Psoas muscle (tissue), 8 donors: ENCODE results near the gene PDXDC1. TPM values are rescaled to one million over a fixed set of nuclear protein-coding genes. Genes with fewer than 3 reads are reported as not detected.
"Not testable (repeated sequence)": the region's sequence is repeated elsewhere in the genome, so short reads cannot be mapped to it uniquely, and the experiment has no call there.

Experiments
- ATAC-seq, 4 donors: fragments of 200-7000 bp; cut with Tn5 transposase; one replicate each; pipeline ENCODE4 v1.9.1; 2020; ENCODE audit warnings: moderate library complexity in 3 of 4, mild to moderate bottlenecking in 2 of 4
- DNase-seq, 2 donors: peaks; one replicate each; pipeline ENCODE4 v3.0.0-alpha.2; 2020
- H3K27ac ChIP-seq: fragments of 200-600 bp; one replicate; pipeline ENCODE4 v1.8.0; 2022
- H3K27me3 ChIP-seq, 3 donors: fragments of 200-600 bp in 1 of 3; one replicate each; pipeline versions ENCODE4 v1.6.1 to v1.8.0; 2013 to 2022; ENCODE audit warnings: low read length in 2 of 3, mild to moderate bottlenecking in 2 of 3, moderate library complexity in 1 of 3; ENCODE audit not compliant: insufficient read depth in 3 of 3
- H3K36me3 ChIP-seq, 2 donors: fragments of 200-600 bp in 1 of 2; one replicate each; pipeline versions ENCODE4 v1.6.1 to v1.8.0; 2013 to 2022; ENCODE audit warnings: low read depth in 1 of 2, mild to moderate bottlenecking in 1 of 2, moderate library complexity in 1 of 2; ENCODE audit not compliant: insufficient read depth in 1 of 2
- H3K4me1 ChIP-seq: fragments of 200-600 bp; one replicate; pipeline ENCODE4 v1.8.0; 2022
- H3K4me3 ChIP-seq: fragments of 200-600 bp; one replicate; pipeline ENCODE4 v1.8.0; 2022; ENCODE audit warnings: mild to moderate bottlenecking
- H3K9me3 ChIP-seq: fragments of 200-600 bp; one replicate; pipeline ENCODE4 v1.8.0; 2022
- WGBS, 3 donors: extraction: QIAGEN DNeasy Blood & Tissue Kit; methylation state at CpG; one replicate each; pipeline versions ENCODE4 v1.1.6 to v1.1.7; 2013; 5-methylcytosine and 5-hydroxymethylcytosine counted together
- intact Hi-C, 2 donors: fragments of 100-400 bp; cut with DNase I; formaldehyde crosslinking; loops; one replicate each; pipeline versions ENCODE4 v1.11.0 to v1.14.2; 2022
- polyA plus RNA-seq, 3 donors: library from polyadenylated mRNA; stranded (reverse); fragments of 200-250 nt; gene quantifications; one replicate each; pipeline ENCODE4 v1.2.3, GENCODE V29; 2013
- total RNA-seq, 4 donors: library from RNA; stranded (reverse); fragmentation: NEBNext Ultra II Directional in 2 of 4; extraction: Animal tissue kit (Norgen Biotek cat#: 25700) in 2 of 4; gene quantifications; one replicate each; pipeline versions ENCODE4 v1.2.1 to v1.2.4, GENCODE V29; 2021 to 2023
- donor health status: healthy with polysubstance abuse.
- donor health status: DM: no; HTN: no; CAD: no; lungs with moderate emphysema.
- donor health status: Bipolar disorder and iron deficiency.
- donor health status: healthy.
- donor health status: DM: yes; HTN: yes; CAD: no.
- donor health status: DM: no; HTN: no; CAD: no.
- donor health status: DM: no; HTN: no; CAD: no.
- donor health status: DM: yes; HTN: yes; CAD: no.

Gene PDXDC1
- total and polyA plus RNA-seq, 7 donors: 22.1 to 82.5 (median 52.3) TPM

DNA sequence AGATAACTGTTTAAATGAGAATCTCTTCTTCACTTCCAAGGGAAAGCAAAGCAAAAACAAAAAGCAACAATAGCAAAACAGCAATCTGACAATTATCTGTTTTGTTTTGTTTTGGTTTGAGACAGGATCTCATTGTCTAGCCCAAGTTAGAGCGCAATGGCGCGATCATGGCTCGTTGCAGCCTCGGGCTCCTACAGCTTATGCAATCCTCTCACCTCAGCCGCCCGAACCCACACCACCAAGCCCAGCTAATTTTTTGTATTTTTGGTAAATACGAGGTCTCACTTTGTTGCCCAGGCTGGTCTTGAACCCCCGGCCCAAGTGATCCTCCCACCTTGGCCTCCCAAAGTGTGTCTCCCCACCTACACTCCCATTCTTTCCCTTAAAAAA lies 121.8 kb downstream of the PDXDC1 start:
- peaks cover 12% of the 10 kb centered on the region for H3K4me1 ChIP-seq
- H3K27ac ChIP-seq, H3K27me3 ChIP-seq, intact Hi-C loops, H3K4me3 ChIP-seq, DNase-seq, H3K9me3 ChIP-seq, ATAC-seq: not testable (repeated sequence)
- WGBS, 3 donors: 85 to 90% (median 86%) methylated on average over 8 to 9 of the region's 9 CpGs
- peaks cover 0 to 13% of the 10 kb centered on the region in 2 donors for H3K36me3 ChIP-seq

GRCh38 chr16:15099366-15099909 lies 124.6 kb downstream of the PDXDC1 start:
- H3K4me1 ChIP-seq, H3K4me3 ChIP-seq, H3K9me3 ChIP-seq, ATAC-seq, intact Hi-C loops, H3K27me3 ChIP-seq, H3K36me3 ChIP-seq, DNase-seq, H3K27ac ChIP-seq: not testable (repeated sequence)
- 45 to 63% (median 63%) methylated on average over 2 of the region's 2 CpGs for WGBS, 3 donors

GRCh38 chr16:15100372-15100987 lies 125.7 kb downstream of the PDXDC1 start:
- H3K27me3 ChIP-seq, H3K36me3 ChIP-seq, H3K27ac ChIP-seq, ATAC-seq, H3K9me3 ChIP-seq, intact Hi-C loops, H3K4me1 ChIP-seq, DNase-seq, H3K4me3 ChIP-seq: not testable (repeated sequence)
- WGBS, 3 donors: 71 to 76% (median 74%) methylated on average over 5 of the region's 5 CpGs

- 96 to 99% (median 98%) methylated on average over 12 to 30 of the region's 48 CpGs for WGBS, 3 donors
- DNase-seq: not testable (repeated sequence)
These were observed 153.0 kb downstream of the PDXDC1 start for GRCh38 chr16:15127641-15128425.

DNA sequence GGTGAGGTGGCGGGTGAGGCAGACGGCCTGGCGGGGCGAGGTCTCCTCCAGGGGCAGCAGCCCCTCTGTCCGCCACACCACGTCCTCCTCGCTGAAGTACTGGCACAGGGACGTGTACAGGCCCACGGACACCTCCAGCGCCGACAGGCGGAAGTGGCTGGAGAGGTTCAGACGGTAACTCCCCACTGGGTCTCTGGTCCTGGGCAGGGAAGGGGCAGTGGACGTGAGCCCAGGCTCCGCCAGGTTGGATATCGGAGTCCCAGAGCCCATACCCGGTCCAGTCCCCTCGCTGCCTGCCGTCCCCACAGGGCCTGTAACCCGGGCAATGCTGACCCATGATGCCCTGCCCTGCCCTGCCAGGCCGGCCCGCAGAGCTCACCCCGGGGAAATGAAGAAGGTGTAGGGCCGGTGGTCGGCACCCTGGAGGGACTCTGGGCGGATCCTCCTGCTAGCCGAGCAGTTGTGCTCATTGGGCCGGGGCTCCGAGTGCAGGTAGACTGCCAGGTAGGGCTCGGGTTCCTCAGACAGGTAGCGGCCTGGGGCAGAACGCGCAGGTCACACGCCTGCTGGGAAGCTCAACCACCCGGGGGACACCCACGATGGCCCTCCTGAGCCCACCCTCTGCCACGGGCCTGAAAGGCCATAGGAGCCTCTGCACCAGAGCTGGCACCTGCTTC lies 155.6 kb downstream of the PDXDC1 start:
- peaks cover 0 to 27% of the 10 kb centered on the region in 2 donors for H3K36me3 ChIP-seq
- H3K27me3 ChIP-seq, H3K27ac ChIP-seq, H3K4me3 ChIP-seq, intact Hi-C loops, H3K9me3 ChIP-seq, H3K4me1 ChIP-seq, ATAC-seq: not testable (repeated sequence)
- DNase-seq: peak in 1 of 2 donors; percentile 46
- WGBS, 3 donors: 89 to 94% (median 91%) methylated on average over 11 to 30 of the region's 37 CpGs

More at GRCh38 chr16:15127641-15128425, 153.0 kb downstream of the PDXDC1 start:
- H3K36me3 ChIP-seq: peaks cover 0 to 26% of the 10 kb centered on the region in 2 donors
- H3K4me1 ChIP-seq, H3K27ac ChIP-seq, intact Hi-C loops, H3K9me3 ChIP-seq, H3K27me3 ChIP-seq, ATAC-seq, H3K4me3 ChIP-seq: not testable (repeated sequence)

GRCh38 chr16:15130943-15131700 lies 156.3 kb downstream of the PDXDC1 start:
- H3K4me3 ChIP-seq, H3K9me3 ChIP-seq, H3K4me1 ChIP-seq, H3K27ac ChIP-seq, ATAC-seq, H3K27me3 ChIP-seq, intact Hi-C loops, DNase-seq: not testable (repeated sequence)
- peaks cover 0 to 27% of the 10 kb centered on the region in 2 donors for H3K36me3 ChIP-seq
- 93 to 95% (median 93%) methylated on average over 28 to 44 of the region's 51 CpGs for WGBS, 3 donors

DNA sequence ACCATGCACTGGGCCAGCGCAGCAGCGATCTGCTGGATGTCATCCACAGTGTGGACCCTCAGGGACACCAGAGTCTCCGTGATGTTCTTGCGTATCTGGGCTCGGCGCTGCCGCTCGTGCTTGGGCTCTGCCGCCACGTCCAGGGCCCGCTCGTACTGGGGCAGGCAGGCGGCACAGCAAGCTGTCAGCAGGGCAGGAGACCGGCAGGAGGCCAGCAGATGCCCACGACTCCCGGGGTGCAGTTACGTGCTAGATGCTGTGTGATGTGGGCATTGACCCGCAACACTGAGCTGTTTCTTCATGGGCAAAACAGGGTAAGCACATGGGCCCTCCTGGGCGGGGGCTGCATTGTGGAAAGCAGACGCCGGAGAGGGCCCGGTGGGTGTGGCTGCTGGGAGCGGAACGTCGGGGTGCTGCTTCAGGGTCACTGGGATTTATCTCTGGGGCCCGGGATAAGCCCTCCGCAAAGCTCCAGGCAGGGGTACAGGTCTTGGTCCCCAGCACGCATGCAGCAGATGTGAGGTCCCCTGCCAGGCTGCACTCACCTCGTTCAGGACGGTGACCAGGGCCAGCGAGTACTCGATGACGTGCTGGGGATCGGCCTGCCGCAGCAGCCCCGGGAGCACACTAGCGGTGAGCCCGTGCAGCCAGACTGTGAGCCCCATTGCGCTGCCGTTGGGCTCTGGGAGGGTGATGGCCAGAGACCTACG lies 158.0 kb downstream of the PDXDC1 start:
- H3K4me3 ChIP-seq, H3K4me1 ChIP-seq, ATAC-seq, intact Hi-C loops, DNase-seq, H3K9me3 ChIP-seq, H3K27me3 ChIP-seq, H3K27ac ChIP-seq: not testable (repeated sequence)
- WGBS, 3 donors: 94 to 95% (median 94%) methylated on average over 24 to 32 of the region's 41 CpGs
- peaks cover 0 to 20% of the 10 kb centered on the region in 2 donors for H3K36me3 ChIP-seq

DNA sequence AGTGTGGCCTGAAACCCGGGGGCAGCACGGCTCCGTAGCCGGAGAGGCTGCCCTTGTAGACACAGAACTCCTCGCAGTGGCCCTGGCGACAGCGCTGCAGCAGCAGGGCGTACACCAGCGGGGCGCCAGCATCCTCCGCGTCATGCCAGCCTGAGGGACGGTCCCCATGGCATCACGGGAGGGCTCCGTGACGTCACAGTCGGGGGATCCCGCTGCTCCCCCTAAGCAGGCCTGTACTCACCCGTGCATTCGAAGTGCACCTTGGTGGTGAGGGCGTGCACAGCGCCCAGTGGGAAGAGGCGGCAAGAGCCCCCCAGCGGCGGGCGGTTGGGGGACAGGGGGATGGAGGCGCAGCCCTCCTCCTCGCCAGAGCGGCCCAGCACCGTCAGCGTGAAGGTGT lies 158.7 kb downstream of the PDXDC1 start:
- H3K36me3 ChIP-seq: peaks cover 0 to 20% of the 10 kb centered on the region in 2 donors
- H3K27me3 ChIP-seq, DNase-seq, H3K9me3 ChIP-seq, H3K4me1 ChIP-seq, H3K27ac ChIP-seq, H3K4me3 ChIP-seq, ATAC-seq, intact Hi-C loops: not testable (repeated sequence)
- WGBS, 3 donors: 90 to 99% (median 94%) methylated on average over 11 to 17 of the region's 31 CpGs

DNA sequence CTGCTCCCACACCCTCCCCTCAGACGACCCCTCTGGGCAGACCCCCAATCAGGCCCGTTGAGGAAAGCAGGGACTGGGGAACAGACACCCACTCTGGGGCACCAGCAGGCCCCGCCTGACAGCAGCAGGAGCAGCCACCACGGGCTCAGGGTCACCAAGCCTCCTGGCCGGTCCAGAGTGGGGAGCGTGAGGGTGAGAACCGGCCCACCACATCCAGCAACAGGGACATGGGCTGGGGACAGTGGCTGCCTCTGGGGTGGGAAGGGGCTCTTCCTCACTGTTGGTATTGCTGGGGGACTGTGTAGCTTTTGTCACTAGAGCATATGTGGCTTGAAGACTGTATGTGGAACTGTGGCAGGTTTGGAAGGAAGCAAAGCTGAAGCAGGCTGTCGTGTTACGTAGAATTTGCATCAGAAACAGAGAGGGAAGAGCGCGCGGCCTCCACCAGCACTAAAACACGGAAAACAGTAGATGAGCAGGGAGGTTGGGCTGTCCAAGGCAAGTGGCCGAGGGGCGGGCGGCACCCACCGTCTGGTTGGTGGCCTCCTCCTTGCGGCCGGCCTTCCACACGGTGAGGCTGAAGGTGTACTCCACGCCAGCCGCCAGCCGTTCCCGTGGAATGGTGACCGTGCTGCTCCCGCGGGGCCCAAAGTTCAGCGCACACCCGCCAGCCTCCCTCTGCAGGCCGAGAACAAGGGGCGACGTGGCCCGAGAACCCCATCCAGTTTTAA lies 160.1 kb downstream of the PDXDC1 start:
- H3K4me1 ChIP-seq, H3K27me3 ChIP-seq, H3K9me3 ChIP-seq, H3K27ac ChIP-seq, H3K4me3 ChIP-seq, DNase-seq, intact Hi-C loops: not testable (repeated sequence)
- peaks cover 0 to 15% of the 10 kb centered on the region in 2 donors for H3K36me3 ChIP-seq
- 90 to 96% (median 95%) methylated on average over 6 to 18 of the region's 33 CpGs for WGBS, 3 donors
- ATAC-seq: peak; percentile 27 to 51 (median 46)
